HG03097 (cell line): Measurements from ENCODE around the gene TMEM181.
A peak's percentile ranks its signal among the peaks of the same experiment; 100 is the strongest.
"Not testable (repeated sequence)": the region's sequence is repeated elsewhere in the genome, so short reads cannot be mapped to it uniquely, and the experiment has no call there.

Experiments
- ATAC-seq: cut with Tn5 transposase; IDR thresholded peaks from one replicate; pipeline ENCODE4 v1.9.1; 2021; ENCODE audit not compliant: unreplicated experiment, low FRiP score

Gene TMEM181, protein sequence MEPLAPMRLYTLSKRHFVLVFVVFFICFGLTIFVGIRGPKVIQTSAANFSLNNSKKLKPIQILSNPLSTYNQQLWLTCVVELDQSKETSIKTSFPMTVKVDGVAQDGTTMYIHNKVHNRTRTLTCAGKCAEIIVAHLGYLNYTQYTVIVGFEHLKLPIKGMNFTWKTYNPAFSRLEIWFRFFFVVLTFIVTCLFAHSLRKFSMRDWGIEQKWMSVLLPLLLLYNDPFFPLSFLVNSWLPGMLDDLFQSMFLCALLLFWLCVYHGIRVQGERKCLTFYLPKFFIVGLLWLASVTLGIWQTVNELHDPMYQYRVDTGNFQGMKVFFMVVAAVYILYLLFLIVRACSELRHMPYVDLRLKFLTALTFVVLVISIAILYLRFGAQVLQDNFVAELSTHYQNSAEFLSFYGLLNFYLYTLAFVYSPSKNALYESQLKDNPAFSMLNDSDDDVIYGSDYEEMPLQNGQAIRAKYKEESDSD

DNA sequence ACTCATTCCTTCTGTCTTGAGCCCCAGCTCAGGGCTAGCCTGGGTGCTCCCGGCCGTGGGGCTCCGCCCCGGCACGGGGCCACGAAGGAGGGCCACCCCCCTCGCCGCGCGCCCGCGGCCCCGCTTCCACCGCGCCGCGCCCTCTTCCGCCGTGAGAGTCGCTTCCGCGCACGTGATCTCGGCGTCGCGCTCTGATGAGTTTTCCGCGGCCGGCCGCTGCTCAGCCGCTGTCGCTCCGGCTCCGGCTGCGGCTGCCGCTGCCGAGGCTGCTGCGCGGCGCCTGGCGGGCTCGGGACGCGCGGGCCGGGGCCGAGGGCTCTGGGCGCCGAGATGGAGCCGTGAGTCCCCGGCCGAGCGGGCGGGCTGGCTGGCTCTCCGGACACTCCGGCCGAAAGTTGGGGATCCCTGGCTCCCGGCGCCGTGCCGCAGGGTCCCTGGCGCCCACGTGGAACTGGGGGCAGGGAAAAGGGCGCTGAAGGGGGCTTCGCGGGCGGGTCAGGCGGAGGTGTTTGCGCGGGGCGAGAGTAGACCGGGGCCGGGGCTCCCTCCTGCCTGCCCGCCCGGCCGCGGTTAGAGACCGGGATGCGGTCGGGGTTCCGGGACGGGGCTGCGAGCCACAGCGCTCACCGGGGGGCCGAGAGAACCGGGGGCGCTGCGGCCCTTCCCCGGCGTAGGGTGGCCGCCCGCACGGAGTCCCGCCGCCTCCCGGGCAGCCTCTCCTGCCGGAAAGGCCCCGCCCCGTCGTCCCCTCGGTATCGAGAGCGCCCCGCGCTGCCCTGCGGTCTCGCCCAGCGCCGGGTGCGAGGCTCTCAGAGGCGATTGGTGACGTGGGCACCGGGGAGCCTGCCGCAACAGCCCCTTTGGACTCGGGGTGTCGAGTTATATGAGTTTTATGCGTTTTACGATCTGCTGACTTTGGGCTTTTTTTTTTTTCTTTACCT lies at the start of gene TMEM181:
TMEM181 (plus strand) TSS at position 197 of the 941 bp plus-strand sequence; CDS start at position 331, 134 bp downstream.
- peak; percentile 81 for ATAC-seq

GRCh38 chr6:158512809-158513208 lies 47.1 kb upstream of the TMEM181 start:
- ATAC-seq = no peak

- no peak for ATAC-seq
Observed at GRCh38 chr6:158514176-158514575, 45.7 kb upstream of the TMEM181 start.

GRCh38 chr6:158514991-158515390 lies 44.9 kb upstream of the TMEM181 start:
- ATAC-seq = no peak

DNA sequence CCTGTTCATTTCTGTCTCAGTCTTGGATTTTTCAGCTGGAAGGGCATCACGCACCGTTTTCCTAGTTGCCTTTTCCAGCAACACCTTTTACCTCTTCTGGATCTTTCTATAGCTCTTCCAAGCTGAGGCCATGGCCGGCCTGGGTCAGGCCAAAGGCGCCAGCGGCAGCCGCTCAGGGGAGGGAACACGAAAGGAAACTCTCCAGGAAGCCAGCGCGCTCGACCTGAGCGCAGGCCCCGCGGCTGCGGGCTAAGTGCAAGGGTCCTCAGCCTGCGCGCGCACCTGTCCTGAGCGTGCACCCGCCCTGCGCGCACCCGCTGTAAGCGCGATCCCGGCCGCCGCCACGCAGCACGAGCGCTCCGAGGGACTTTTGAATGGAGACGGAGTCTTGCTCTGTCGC lies 43.8 kb upstream of the TMEM181 start:
- ATAC-seq = no peak

DNA sequence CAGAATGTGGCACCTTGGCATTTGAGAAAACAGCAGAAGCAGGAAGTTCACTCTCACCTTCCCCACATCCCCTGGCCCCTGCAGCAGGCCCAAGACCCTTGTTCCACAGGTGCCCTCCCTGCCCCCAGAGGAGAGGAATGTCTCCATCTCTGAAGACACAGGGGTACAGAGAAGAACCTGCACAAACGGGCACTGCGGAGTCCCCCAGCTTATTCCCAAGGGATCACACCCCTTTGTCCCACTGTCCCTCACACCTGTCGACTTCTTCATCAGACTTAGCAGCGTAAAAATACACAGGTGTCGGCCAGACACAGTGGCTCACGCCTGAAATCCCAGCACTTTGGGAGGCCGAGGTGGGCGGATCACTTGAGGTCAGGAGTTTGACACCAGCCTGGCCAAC lies 42.9 kb upstream of the TMEM181 start:
- no peak for ATAC-seq

- ATAC-seq = no peak
Observed at GRCh38 chr6:158517581-158517980, 42.3 kb upstream of the TMEM181 start.

DNA sequence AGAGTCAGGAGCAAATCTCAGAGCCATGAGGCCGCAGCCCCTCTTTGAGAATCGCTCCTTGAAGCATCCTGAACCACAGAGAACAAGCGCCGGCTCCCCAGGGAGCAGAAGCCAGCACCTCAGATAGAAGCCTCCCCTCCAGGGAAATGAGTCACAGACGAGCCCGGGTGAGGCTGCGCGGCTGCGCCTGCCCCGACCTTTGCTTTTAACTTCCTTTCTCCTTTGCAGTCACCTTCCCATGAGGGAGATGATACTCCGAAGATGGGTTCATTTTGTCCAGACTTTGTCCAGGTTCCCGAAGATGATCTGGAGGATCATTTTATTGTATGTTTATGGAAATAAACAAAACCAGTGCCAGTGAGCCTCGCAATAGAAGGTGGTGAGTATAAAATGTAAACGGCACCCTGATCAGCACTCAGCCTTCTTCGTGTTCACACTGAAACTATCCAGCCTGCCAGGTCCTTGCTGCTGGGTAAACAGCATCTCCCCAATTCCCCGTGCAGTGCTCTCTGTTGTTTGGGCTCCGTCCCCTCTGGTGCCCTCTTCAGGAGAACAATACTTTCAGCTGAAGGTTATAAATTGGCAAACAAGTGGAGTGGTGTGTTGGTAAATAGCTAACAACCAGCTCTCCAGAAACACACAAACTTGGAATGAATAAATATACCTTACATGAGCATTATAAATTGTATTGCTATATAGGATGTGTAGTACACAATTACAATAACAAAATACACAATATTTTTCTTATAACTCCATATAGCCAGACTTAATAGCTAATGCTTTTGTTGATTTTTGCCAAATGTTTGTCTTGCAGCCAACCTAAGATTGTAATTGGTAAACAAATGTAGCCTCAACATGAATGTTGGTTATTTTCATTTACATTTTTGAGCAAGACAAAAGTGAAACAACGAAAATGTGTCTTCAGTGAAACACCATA lies 41.4 kb upstream of the TMEM181 start:
- peak; percentile 74 for ATAC-seq

GRCh38 chr6:158519300-158519699 lies 40.6 kb upstream of the TMEM181 start:
- ATAC-seq = no peak

DNA sequence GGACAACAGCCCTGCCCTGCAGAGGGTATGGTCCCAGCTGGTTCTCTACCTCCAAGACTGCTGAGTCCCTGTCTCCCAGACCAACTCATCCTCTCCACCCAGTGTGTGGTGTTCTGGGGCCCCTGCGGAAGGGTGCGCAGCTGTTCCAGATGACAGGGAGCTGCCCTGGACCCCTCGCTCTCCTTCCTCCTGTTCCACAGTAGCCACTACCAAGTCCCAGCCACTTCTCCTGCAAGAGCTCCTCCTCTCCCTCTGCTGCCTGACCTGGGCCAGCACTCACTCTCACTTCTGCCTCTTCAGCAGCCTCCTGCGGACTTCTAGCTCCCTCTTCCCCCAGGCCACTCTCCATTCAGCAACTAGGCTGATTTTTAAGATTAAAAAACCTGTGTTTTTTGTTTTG lies 40.1 kb upstream of the TMEM181 start:
- no peak for ATAC-seq

GRCh38 chr6:158520975-158521374 lies 38.9 kb upstream of the TMEM181 start:
- ATAC-seq = not testable (repeated sequence)

GRCh38 chr6:158521759-158522158 lies 38.1 kb upstream of the TMEM181 start:
- ATAC-seq = no peak

DNA sequence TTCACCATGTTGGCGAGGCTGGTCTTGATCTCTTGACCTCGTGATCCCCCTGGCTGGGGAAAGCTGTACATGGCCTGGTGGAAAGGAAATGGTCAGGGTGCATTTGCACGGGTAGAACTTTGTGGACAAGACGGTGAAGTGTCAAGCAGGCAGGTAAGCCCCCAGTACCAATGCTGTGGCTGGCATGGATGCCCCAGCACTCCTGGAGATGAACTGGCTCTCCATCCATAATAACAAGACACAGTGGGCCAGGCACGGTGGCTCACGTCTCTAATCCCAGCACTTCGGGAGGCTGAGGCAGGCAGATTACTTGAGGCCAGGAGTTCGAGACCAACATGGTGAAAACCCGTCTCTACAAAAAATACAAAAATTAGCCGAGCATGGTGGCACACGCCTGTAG lies 37.3 kb upstream of the TMEM181 start:
- ATAC-seq = no peak

- no peak for ATAC-seq
Observed at GRCh38 chr6:158524311-158524710, 35.6 kb upstream of the TMEM181 start.

- ATAC-seq = not testable (repeated sequence)
Observed at GRCh38 chr6:158527858-158528257, 32.0 kb upstream of the TMEM181 start.

DNA sequence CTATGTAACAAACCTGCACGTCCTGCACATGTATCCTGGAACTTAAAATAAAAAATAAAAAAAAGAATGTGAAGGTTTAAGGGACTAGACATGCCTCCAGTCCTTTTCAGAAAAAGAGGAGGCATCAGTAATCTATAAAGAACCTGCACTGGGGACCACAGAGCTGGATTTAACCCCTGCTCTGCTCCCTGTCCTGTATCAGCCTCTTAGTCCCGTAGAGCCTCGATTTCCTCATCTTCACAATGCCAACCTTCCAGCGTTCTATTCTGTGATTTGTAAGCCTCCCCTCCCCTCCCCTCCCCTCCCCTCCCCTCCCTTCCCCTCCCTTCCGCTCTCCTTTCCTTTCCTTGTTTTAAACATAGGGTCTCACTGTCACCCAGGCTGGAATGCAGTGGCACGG lies 31.1 kb upstream of the TMEM181 start:
- no peak for ATAC-seq

DNA sequence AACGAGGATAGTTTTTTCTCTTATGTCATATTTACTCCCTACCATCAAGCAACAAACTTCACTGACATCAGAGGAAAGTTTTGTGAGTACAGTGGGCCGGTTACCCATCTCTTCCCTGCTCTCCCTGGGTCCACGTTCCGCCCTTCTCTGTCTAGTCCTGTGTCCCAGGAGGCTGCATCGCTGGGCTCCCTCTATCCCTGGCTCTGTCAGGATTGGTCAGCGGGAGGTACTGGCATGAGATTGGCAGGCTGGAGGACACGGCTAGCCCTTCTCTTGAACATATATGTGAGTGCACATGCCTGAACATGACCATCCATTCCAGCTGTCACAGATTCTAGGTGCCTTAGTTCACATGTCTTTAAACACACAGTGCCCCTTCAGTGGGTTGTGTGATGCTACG lies 30.3 kb upstream of the TMEM181 start:
- ATAC-seq = no peak

DNA sequence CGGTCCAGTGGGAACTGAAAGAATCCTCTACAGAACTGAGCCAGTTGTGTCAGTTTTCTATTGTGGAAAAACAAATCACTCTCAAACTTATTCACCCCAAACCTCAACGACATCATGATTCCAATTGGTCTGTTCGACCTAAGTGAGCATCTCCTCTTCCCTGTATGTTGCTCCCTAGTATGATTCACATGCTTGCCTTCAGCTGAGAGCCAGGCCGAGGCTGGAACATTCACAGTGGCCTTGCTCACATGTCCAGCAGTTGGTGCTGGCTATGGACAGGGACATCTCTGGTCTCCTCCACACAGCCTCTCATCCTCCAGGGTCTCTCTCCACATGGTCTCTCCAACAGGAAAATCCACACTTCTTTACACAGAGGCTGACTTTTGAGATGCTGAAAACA lies 28.3 kb upstream of the TMEM181 start:
- no peak for ATAC-seq

DNA sequence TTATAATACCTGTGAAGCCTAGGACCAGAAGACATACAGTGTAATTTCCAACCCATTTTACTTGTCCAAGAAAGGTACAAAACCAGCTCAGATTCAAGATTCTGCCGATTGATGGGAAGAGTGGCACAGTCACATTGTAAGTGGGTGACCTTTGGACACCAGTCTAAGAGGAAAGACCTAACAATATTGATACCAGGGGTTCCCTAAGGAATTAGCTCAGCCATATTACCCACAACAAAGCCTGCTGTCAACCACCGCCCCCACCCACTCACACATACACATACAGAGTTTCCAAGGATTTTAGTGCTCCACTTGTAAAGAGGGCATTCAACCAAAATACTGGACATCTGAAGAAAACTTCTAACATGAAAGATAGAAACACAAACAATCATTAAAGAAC lies 27.9 kb upstream of the TMEM181 start:
- no peak for ATAC-seq
